Adrenal gland (tissue), 12 donors: Measurements from ENCODE around the gene ARHGEF26. TPM values are rescaled to one million over a fixed set of nuclear protein-coding genes. Genes with fewer than 3 reads are reported as not detected.
"Not testable (repeated sequence)": the region's sequence is repeated elsewhere in the genome, so short reads cannot be mapped to it uniquely, and the experiment has no call there.

Experiments
- DNase-seq, 7 donors: peaks; one replicate each; pipeline ENCODE4 v3.0.0-alpha.2; 2019 to 2020
- H3K27ac ChIP-seq, 5 donors: fragments of 200-600 bp; sonication (generic) in 4 of 5; 1 replicate in 3 of 5; 2 replicates in 2 of 5; pipeline versions ENCODE4 v1.5.1 to v1.8.0; 2016 to 2020; ENCODE audit warnings: mild to moderate bottlenecking in 1 of 5
- H3K27me3 ChIP-seq: fragments of 200-600 bp; 2 replicates; pipeline ENCODE4 v1.8.0; 2021
- H3K36me3 ChIP-seq, 2 donors: fragments of 200-600 bp; replicated peaks in 1 of 2; 1 replicate in 1 of 2; 2 replicates in 1 of 2; pipeline versions ENCODE4 v1.5.1 to v1.8.0; 2018 to 2022
- H3K4me1 ChIP-seq, 2 donors: fragments of 200-600 bp; replicated peaks in 1 of 2; 1 replicate in 1 of 2; 2 replicates in 1 of 2; pipeline versions ENCODE4 v1.5.1 to v1.8.0; 2018 to 2021
- H3K4me3 ChIP-seq, 4 donors: fragments of 200-600 bp; sonication (generic) in 3 of 4; one replicate each; pipeline ENCODE4 v1.5.1; 2016 to 2018
- H3K9me3 ChIP-seq, 3 donors: fragments of 200-600 bp; sonication (generic) in 1 of 3; replicated peaks in 1 of 3; 1 replicate in 2 of 3; 2 replicates in 1 of 3; pipeline versions ENCODE4 v1.5.1 to v1.8.0; 2016 to 2021
- POLR2A ChIP-seq, 2 donors: fragments of 450-650 bp; IDR thresholded peaks; one replicate each; pipeline ENCODE4 v1.6.1; 2017; ENCODE audit warnings: antibody characterized with exemption in 2 of 2, mild to moderate bottlenecking in 2 of 2, moderate library complexity in 1 of 2
- WGBS, 4 donors: extraction: QIAGEN DNeasy Blood & Tissue Kit in 2 of 4; methylation state at CpG; one replicate each; pipeline versions ENCODE4 v1.1.5 to v1.1.7; 2013 to 2017; 5-methylcytosine and 5-hydroxymethylcytosine counted together
- intact Hi-C, 2 donors: fragments of 100-400 bp; cut with DNase I; formaldehyde crosslinking; loops; one replicate each; pipeline versions ENCODE4 v1.14.1 to v1.15.0; 2022 to 2023
- polyA plus RNA-seq, 3 donors: library from polyadenylated mRNA; stranded (reverse); fragments of 200-250 nt in 2 of 3; fragments of 350-450 nt in 1 of 3; fragmentation: Illumina TruSeq in 1 of 3; extraction: RNeasy Lipid Tissue Mini Kit (QIAGEN cat#74804) in 1 of 3; gene quantifications; one replicate each; pipeline ENCODE4 v1.2.3, GENCODE V29; 2013 to 2014
- total RNA-seq, 9 donors: library from RNA; depleted of rRNA in 4 of 9; stranded (reverse); fragments of >200 nt in 4 of 9; fragments of 120-200 nt in 1 of 9; fragmentation: NEBNext Ultra II Directional in 1 of 9; extraction: Animal tissue kit (Norgen Biotek cat#: 25700) in 1 of 9; gene quantifications; one replicate each; pipeline versions ENCODE4 v1.1.0 to v1.2.4, GENCODE V29; 2013 to 2023
- TF ChIP-seq, protein P1 (sequence below), 6 experiments: fragments of 450-650 bp in 4 of 6; fragments of 200-600 bp in 2 of 6; sonication (generic) in 1 of 6; IDR thresholded peaks; 1 replicate in 5 of 6; 2 replicates in 1 of 6; pipeline versions ENCODE4 v1.5.1 to v1.8.0; 2016 to 2021; ENCODE audit warnings: antibody characterized with exemption in 6 of 6, mild to moderate bottlenecking in 2 of 6, moderate library complexity in 1 of 6
- donor health status: healthy with polysubstance abuse.
- donor health status: Bipolar disorder and iron deficiency.
- donor health status: DM: yes; HTN: yes; CAD: no.
- donor health status: DM: no; HTN: no; CAD: no.
- donor health status: DM: no; HTN: no; CAD: no.
- donor health status: DM: yes; HTN: yes; CAD: no.

ARHGEF26 gene
- total and polyA plus RNA-seq, 12 donors: 1.4 to 9.9 (median 3.8) TPM

DNA sequence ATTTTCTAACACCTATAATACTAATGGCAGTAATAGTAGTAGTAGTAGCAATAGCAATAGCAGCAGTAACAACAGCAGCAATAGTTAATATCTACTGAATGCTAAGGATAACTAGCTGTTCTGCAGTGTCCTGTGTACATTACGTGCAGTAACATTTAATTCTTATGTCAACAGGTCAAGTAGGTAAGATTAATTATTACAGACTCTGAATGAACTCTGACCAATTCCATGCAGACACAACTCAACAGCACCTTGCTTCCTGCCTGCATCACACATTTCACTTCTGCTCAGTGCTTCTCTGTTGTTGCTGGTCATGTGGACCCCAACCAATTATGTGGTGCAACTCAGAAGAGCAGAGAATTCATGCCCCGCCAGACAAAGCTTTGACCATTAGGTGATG, 39.9 kb upstream of the ARHGEF26 start:
- Histone ChIP-seq H3K9me3 (no peaks in the 10 kb centered on the region), H3K27me3 (no peaks in the 10 kb centered on the region), H3K36me3 (no peaks in the 10 kb centered on the region), H3K4me3 (no peak overlapping the region), H3K27ac (no peak overlapping the region), H3K4me1 (no peaks in the 10 kb centered on the region)
- no peak for TF ChIP-seq POLR2A (IDR thresholded peaks at IDR 0.05)
- TF ChIP-seq, protein P1, sequence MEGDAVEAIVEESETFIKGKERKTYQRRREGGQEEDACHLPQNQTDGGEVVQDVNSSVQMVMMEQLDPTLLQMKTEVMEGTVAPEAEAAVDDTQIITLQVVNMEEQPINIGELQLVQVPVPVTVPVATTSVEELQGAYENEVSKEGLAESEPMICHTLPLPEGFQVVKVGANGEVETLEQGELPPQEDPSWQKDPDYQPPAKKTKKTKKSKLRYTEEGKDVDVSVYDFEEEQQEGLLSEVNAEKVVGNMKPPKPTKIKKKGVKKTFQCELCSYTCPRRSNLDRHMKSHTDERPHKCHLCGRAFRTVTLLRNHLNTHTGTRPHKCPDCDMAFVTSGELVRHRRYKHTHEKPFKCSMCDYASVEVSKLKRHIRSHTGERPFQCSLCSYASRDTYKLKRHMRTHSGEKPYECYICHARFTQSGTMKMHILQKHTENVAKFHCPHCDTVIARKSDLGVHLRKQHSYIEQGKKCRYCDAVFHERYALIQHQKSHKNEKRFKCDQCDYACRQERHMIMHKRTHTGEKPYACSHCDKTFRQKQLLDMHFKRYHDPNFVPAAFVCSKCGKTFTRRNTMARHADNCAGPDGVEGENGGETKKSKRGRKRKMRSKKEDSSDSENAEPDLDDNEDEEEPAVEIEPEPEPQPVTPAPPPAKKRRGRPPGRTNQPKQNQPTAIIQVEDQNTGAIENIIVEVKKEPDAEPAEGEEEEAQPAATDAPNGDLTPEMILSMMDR (IDR thresholded peaks at IDR 0.05): no peak
- intact Hi-C loops: no loop called here
- 72 to 84% (median 76%) methylated on average over 2 of the region's 2 CpGs for WGBS, 4 donors
- no peak for DNase-seq

DNA sequence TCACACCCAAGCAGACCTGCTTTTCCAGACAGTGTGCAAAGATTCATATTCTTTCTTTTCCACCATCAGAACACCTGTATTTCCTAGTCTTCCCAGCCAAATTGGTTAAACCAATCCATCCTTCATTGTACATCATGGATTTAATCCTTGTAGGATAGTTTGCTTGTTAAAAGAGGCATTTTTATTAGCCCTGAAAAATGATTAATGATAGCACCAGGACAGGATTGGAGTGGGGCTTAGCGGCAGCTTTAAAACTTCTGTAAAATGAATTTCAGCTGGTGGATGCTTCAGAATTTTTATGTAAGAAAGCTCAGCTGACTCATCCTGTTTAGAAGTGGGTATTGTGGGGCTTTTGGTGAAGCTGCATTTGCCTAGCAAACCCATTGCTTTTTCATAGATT, 36.1 kb upstream of the ARHGEF26 start:
- 69 to 90% (median 78%) methylated on average over 1 of the region's 1 CpG for WGBS, 4 donors
- Histone ChIP-seq H3K27ac (no peak overlapping the region), H3K4me3 (no peak overlapping the region), H3K9me3 (no peaks in the 10 kb centered on the region), H3K36me3 (no peaks in the 10 kb centered on the region), H3K4me1 (no peaks in the 10 kb centered on the region), H3K27me3 (no peaks in the 10 kb centered on the region)
- intact Hi-C loops: no loop called here
- DNase-seq: no peak
- TF ChIP-seq, protein P1 (IDR thresholded peaks at IDR 0.05): no peak
- no peak for TF ChIP-seq POLR2A (IDR thresholded peaks at IDR 0.05)

DNA sequence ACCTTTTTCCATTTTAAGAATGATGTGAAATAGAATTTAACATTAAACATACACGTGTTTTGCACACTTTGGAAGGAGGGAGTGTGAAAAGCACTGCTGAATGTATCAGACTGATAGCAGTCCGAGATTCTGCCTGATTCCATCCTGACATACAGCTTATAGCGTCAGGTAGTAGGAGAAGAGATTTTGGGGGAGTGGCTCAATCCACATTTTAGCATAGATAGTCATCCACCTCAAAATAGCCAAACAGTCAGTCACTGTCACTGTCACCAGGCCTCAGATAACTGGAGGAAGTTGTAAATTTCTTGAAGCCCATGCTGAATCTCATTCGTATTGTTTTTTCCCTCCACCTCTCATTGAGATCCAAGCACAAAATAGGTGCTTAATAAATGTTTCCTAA, 35.4 kb upstream of the ARHGEF26 start:
- H3K9me3 ChIP-seq: no peaks in the 10 kb centered on the region
- no peaks in the 10 kb centered on the region for H3K36me3 ChIP-seq
- H3K4me1 ChIP-seq: no peaks in the 10 kb centered on the region
- 73 to 80% (median 75%) methylated on average over 4 of the region's 4 CpGs for WGBS, 4 donors
- TF ChIP-seq, protein P1 (IDR thresholded peaks at IDR 0.05): no peak
- TF ChIP-seq POLR2A (IDR thresholded peaks at IDR 0.05): no peak
- H3K4me3 ChIP-seq: no peak overlapping the region
- no peak overlapping the region for H3K27ac ChIP-seq
- DNase-seq: no peak
- intact Hi-C loops: no loop called here
- H3K27me3 ChIP-seq: no peaks in the 10 kb centered on the region

DNA sequence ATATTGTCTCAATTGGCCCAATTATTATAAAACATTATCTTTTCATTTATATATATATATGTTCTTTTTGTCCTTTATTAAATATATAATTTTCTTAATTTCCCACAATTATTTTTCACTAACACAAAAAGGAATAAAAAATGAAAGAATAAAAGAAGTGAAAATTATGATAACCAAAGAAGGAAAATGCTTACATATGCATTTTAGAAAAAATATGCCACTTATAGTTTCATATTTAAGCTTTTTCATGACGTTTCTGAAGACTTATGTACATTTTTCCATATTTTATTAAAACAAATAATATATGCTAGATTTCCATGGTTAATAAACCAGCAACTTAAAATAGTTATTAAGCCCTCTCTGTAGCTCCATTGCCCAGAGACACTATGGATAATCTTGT, 34.9 kb upstream of the ARHGEF26 start:
- intact Hi-C loops: no loop called here
- WGBS, 4 donors: 58 to 69% (median 61%) methylated on average over 1 of the region's 1 CpG
- Histone ChIP-seq H3K4me3 (no peak overlapping the region), H3K27ac (no peak overlapping the region), H3K27me3 (no peaks in the 10 kb centered on the region), H3K4me1 (no peaks in the 10 kb centered on the region), H3K9me3 (no peaks in the 10 kb centered on the region), H3K36me3 (no peaks in the 10 kb centered on the region)
- TF ChIP-seq POLR2A (IDR thresholded peaks at IDR 0.05): no peak
- TF ChIP-seq, protein P1 (IDR thresholded peaks at IDR 0.05): no peak
- no peak for DNase-seq

DNA sequence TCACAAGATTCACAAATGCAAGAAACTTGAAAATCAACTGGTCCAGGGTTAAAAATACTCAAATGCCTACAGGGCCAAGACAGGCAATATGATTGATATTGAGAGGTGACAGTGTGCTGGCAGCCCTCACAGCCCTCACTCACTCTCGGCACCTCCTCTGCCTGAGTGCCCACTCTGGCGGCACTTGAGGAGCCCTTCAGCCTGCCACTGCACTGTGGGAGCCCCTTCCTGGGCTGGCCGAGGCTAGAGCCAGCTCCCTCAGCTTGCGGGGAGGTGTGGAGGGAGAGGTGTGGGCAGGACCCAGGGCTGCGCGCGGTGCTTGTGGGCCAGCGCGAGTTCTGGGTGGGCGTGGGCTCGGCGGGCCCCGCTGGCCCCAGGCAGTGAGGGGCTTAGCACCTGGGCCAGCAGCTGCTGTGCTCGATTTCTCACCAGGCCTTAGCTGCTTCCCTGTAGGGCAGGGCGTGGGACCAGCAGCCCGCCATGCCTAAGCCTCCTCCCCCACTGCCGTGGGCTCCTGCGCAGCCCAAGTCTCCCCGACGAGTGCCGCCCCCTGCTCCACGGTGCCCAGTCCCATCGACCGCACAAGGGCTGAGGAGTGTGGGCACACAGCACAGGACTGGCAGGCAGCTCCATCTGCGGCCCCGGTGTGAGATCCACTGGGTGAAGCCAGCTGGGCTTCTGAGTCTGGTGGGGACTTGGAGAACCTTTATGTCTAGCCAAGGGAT, 33.3 kb upstream of the ARHGEF26 start:
- intact Hi-C loops, H3K27me3 ChIP-seq, H3K36me3 ChIP-seq, H3K9me3 ChIP-seq, H3K27ac ChIP-seq, H3K4me1 ChIP-seq, H3K4me3 ChIP-seq, DNase-seq: not testable (repeated sequence)
- 93 to 94% (median 94%) methylated on average over 9 to 26 of the region's 26 CpGs for WGBS, 4 donors
